GM19193 (cell line): Measurements from ENCODE around the gene DLX5.

Experiments
- POLR2A ChIP-seq: IDR thresholded peaks from 4 replicates; pipeline ENCODE4 v1.6.1; 2011; ENCODE audit not compliant: insufficient read depth, insufficient read length; ENCODE audit errors: extremely low read depth

Gene DLX5

GRCh38 chr7:97011104-97011503 lies 13.5 kb downstream of the DLX5 start:
- no peak for TF ChIP-seq POLR2A

- no peak for TF ChIP-seq POLR2A
Observed at GRCh38 chr7:97009753-97010732, 14.6 kb downstream of the DLX5 start.

- TF ChIP-seq POLR2A, result no peak
Observed at GRCh38 chr7:97008275-97008917, 16.2 kb downstream of the DLX5 start.

GRCh38 chr7:97007583-97007861 lies 17.1 kb downstream of the DLX5 start:
- no peak for TF ChIP-seq POLR2A

GRCh38 chr7:97006816-97007582 lies 17.6 kb downstream of the DLX5 start:
- TF ChIP-seq POLR2A, result no peak

GRCh38 chr7:97006055-97006815 lies 18.4 kb downstream of the DLX5 start:
- TF ChIP-seq POLR2A, result no peak

GRCh38 chr7:97005183-97006054 lies 19.2 kb downstream of the DLX5 start, which contains the start of gene DLX6:
TSS of gene DLX6 (plus strand) at chr7:97005553. CDS start at chr7:97005978, 425 bp downstream.
- no peak for TF ChIP-seq POLR2A

GRCh38 chr7:97004247-97005182 lies 20.1 kb downstream of the DLX5 start:
- TF ChIP-seq POLR2A, result no peak

- TF ChIP-seq POLR2A, result no peak
Observed at GRCh38 chr7:97003262-97004246, 21.1 kb downstream of the DLX5 start.

- TF ChIP-seq POLR2A, result no peak
Observed at GRCh38 chr7:97002555-97003261, 21.9 kb downstream of the DLX5 start.
